Measurements from ENCODE around the gene KCTD16.

KCTD16 gene

GRCh38 chr5:144207875-144208444, 37.3 kb downstream of the KCTD16 start:
- no peak for DNase-seq (ENCODE audit: low read depth)

GRCh38 chr5:144209361-144209760, 38.7 kb downstream of the KCTD16 start:
- no peak for DNase-seq (ENCODE audit: low read depth)

GRCh38 chr5:144210655-144211054, 40.0 kb downstream of the KCTD16 start:
- no peak for DNase-seq (ENCODE audit: low read depth)

GRCh38 chr5:144219869-144220268, 49.2 kb downstream of the KCTD16 start:
- DNase-seq (ENCODE audit: low read depth) = no peak

GRCh38 chr5:144227363-144227999, 56.8 kb downstream of the KCTD16 start:
- DNase-seq (ENCODE audit: low read depth) = no peak

GRCh38 chr5:144230806-144231205, 60.1 kb downstream of the KCTD16 start:
- DNase-seq (ENCODE audit: low read depth) = no peak

GRCh38 chr5:144232285-144232684, 61.6 kb downstream of the KCTD16 start:
- no peak for DNase-seq (ENCODE audit: low read depth)

GRCh38 chr5:144236499-144236898, 65.8 kb downstream of the KCTD16 start:
- no peak for DNase-seq (ENCODE audit: low read depth)

- DNase-seq (ENCODE audit: low read depth) = peak; percentile 4
Measured at GRCh38 chr5:144237851-144238250, 67.2 kb downstream of the KCTD16 start.

- DNase-seq (ENCODE audit: low read depth) = no peak
Measured at GRCh38 chr5:144247131-144247530, 76.5 kb downstream of the KCTD16 start.

GRCh38 chr5:144248015-144248414, 77.3 kb downstream of the KCTD16 start:
- no peak for DNase-seq (ENCODE audit: low read depth)

- no peak for DNase-seq (ENCODE audit: low read depth)
Measured at GRCh38 chr5:144249755-144250464, 79.2 kb downstream of the KCTD16 start.

GRCh38 chr5:144254552-144254951, 83.9 kb downstream of the KCTD16 start:
- no peak for DNase-seq (ENCODE audit: low read depth)

- no peak for DNase-seq (ENCODE audit: low read depth)
Measured at GRCh38 chr5:144260121-144260520, 89.4 kb downstream of the KCTD16 start.

- no peak for DNase-seq (ENCODE audit: low read depth)
Measured at GRCh38 chr5:144265643-144266247, 95.1 kb downstream of the KCTD16 start.

GRCh38 chr5:144267961-144268513, 97.4 kb downstream of the KCTD16 start:
- DNase-seq (ENCODE audit: low read depth) = no peak

- DNase-seq (ENCODE audit: low read depth) = no peak
Measured at GRCh38 chr5:144273232-144274027, 102.8 kb downstream of the KCTD16 start.

GRCh38 chr5:144275329-144275728, 104.7 kb downstream of the KCTD16 start:
- no peak for DNase-seq (ENCODE audit: low read depth)

- DNase-seq (ENCODE audit: low read depth) = peak; percentile 3
Measured at GRCh38 chr5:144276034-144276822, 105.6 kb downstream of the KCTD16 start.

- DNase-seq (ENCODE audit: low read depth) = no peak
Measured at GRCh38 chr5:144281784-144282183, 111.1 kb downstream of the KCTD16 start.

GRCh38 chr5:144284036-144284435, 113.4 kb downstream of the KCTD16 start:
- DNase-seq (ENCODE audit: low read depth) = no peak

Measured in fibroblast of the conjunctiva (primary cell).